Right lobe of liver (tissue), 4 donors: ENCODE results near the gene SMIM30.

Experiments
- CTCF ChIP-seq, 4 donors: fragments of 200-600 bp in 3 of 4; fragments of 450-650 bp in 1 of 4; IDR thresholded peaks; one replicate each; pipeline versions ENCODE4 v1.5.1 to v1.8.0; 2016 to 2022; ENCODE audit warnings: antibody characterized with exemption in 4 of 4, mild to moderate bottlenecking in 2 of 4
- POLR2A ChIP-seq: fragments of 450-650 bp; IDR thresholded peaks from one replicate; pipeline ENCODE4 v1.6.1; 2017; ENCODE audit warnings: antibody characterized with exemption, mild to moderate bottlenecking
- donor health status: DM: no; HTN: no; CAD: no.
- donor health status: DM: no; HTN: no; CAD: no.
- donor health status: DM: no; HTN: yes; CAD: no.

- TF ChIP-seq CTCF (IDR thresholded peaks at IDR 0.05) (no peak), POLR2A (no peak)
These were observed 9.7 kb upstream of the SMIM30 start for GRCh38 chr7:113128031-113128430.
